HCT116 (cell line): ENCODE results near the gene MYL5. TPM values are rescaled to one million over a fixed set of nuclear protein-coding genes. Genes with fewer than 3 reads are reported as not detected.
"Not testable (repeated sequence)": the region's sequence is repeated elsewhere in the genome, so short reads cannot be mapped to it uniquely, and the experiment has no call there.

Source experiments
- ATAC-seq: fragments of 200-7000 bp; cut with Tn5 transposase; 2 replicates; pipeline ENCODE4 v1.9.1; 2020; ENCODE audit warnings: mild to moderate bottlenecking, moderate library complexity
- BruUV-seq: library from RNA; stranded (reverse); fragments of 400-500 nt; replicated peaks from 2 replicates; lab custom pipeline; 2021; lab: Mats Ljungman, UMichigan
- CTCF ChIA-PET: fragments of 300-600 bp; sonication (Branson Sonifier 250); formaldehyde crosslinking; loops from one replicate; lab custom pipeline; 2021; ENCODE audit warnings: antibody characterized with exemption; lab: Charles Lee
- POLR2A ChIA-PET: fragments of 300-600, 350-600 bp; sonication (Branson Sonifier 250); formaldehyde crosslinking; loops from one replicate; lab custom pipeline; 2021; ENCODE audit warnings: antibody characterized with exemption; lab: Charles Lee
- RAD21 ChIA-PET, 2 experiments: fragments of 300-600 bp; sonication (Branson Sonifier 250); formaldehyde crosslinking; loops; one replicate each; lab custom pipeline; 2023; ENCODE audit warnings: low total read pairs in 2 of 2; ENCODE audit not compliant: uncharacterized antibody in 2 of 2, unreplicated experiment in 2 of 2, low non-redundant PET in 1 of 2; lab: Charles Lee
- DNase-seq: peaks from one replicate; pipeline ENCODE4 v3.0.0-alpha.2; 2010; ENCODE audit warnings: low read depth, low spot score
- H2AFZ ChIP-seq: fragments of 200-600 bp; shearing (Covaris generic), sonication (generic); 2 replicates; pipeline ENCODE4 v1.6.1; 2017; ENCODE audit warnings: low read depth, mixed run types, mixed read lengths, antibody characterized with exemption, low read length; ENCODE audit not compliant: poor library complexity, severe bottlenecking
- H3K27ac ChIP-seq: 2 replicates; pipeline ENCODE4 v1.5.1; 2012; ENCODE audit warnings: low read depth, low read length
- H3K27me3 ChIP-seq: fragments of 200-600 bp; sonication (generic); 2 replicates; pipeline ENCODE4 v1.6.1; 2016; ENCODE audit warnings: mixed run types, low read length, mixed read lengths; ENCODE audit not compliant: insufficient read depth
- H3K36me3 ChIP-seq, 2 experiments: fragments of 200-500 bp in 1 of 2; fragments of 200-600 bp in 1 of 2; sonication (Bioruptor generic) in 1 of 2; sonication (generic) in 1 of 2; 2 replicates each; pipeline versions ENCODE4 v1.5.1 to v1.6.1; 2014 to 2016; ENCODE audit warnings: low read length in 2 of 2, inconsistent platforms in 1 of 2, mixed read lengths in 1 of 2, mixed run types in 1 of 2; ENCODE audit not compliant: insufficient read depth in 2 of 2, control insufficient read depth in 1 of 2
- H3K4me1 ChIP-seq, 2 experiments: fragments of 200-600 bp in 1 of 2; sonication (generic) in 1 of 2; 2 replicates each; pipeline versions ENCODE4 v1.5.1 to v1.6.1; 2012 to 2017; ENCODE audit warnings: low read length in 2 of 2, inconsistent platforms in 1 of 2, mild to moderate bottlenecking in 1 of 2, mixed read lengths in 1 of 2, mixed run types in 1 of 2, moderate library complexity in 1 of 2; ENCODE audit not compliant: insufficient read depth in 2 of 2, control insufficient read depth in 1 of 2
- H3K4me2 ChIP-seq: fragments of 200-600 bp; sonication (generic); 2 replicates; pipeline ENCODE4 v1.6.1; 2017; ENCODE audit warnings: mixed run types, low read length, mixed read lengths
- H3K4me3 ChIP-seq, 2 experiments: fragments of 200-600 bp in 1 of 2; sonication (generic) in 1 of 2; replicated peaks in 1 of 2; 2 replicates each; pipeline ENCODE4 v1.5.1; 2011 to 2016; ENCODE audit warnings: low read length in 2 of 2, control low read depth in 1 of 2, low read depth in 1 of 2, mild to moderate bottlenecking in 1 of 2, mixed read lengths in 1 of 2, mixed run types in 1 of 2
- H3K79me2 ChIP-seq: fragments of 200-600 bp; sonication (generic); 2 replicates; pipeline ENCODE4 v1.6.1; 2017; ENCODE audit warnings: mild to moderate bottlenecking, mixed run types, low read length, moderate library complexity, mixed read lengths; ENCODE audit not compliant: insufficient read depth
- H3K9ac ChIP-seq: fragments of 200-600 bp; sonication (generic); 2 replicates; pipeline ENCODE4 v1.6.1; 2016; ENCODE audit warnings: low read length, mixed read lengths
- H3K9me2 ChIP-seq: fragments of 200-600 bp; sonication (generic), shearing (Covaris generic); 2 replicates; pipeline ENCODE4 v1.6.1; 2017; ENCODE audit warnings: mixed run types, mild to moderate bottlenecking, moderate library complexity; ENCODE audit not compliant: insufficient read depth
- H3K9me3 ChIP-seq, 2 experiments: fragments of 200-500 bp in 1 of 2; fragments of 200-600 bp in 1 of 2; sonication (Bioruptor generic) in 1 of 2; sonication (generic) in 1 of 2; 2 replicates each; pipeline ENCODE4 v1.6.1; 2014 to 2017; ENCODE audit warnings: low read length in 2 of 2, mixed read lengths in 2 of 2, inconsistent platforms in 1 of 2, low read depth in 1 of 2, mild to moderate bottlenecking in 1 of 2, mixed run types in 1 of 2, moderate library complexity in 1 of 2; ENCODE audit not compliant: control insufficient read depth in 1 of 2, insufficient read depth in 1 of 2
- H4K20me1 ChIP-seq: fragments of 200-600 bp; sonication (generic), shearing (Covaris generic); 2 replicates; pipeline ENCODE4 v1.6.1; 2017; ENCODE audit warnings: mixed run types, mild to moderate bottlenecking, moderate library complexity; ENCODE audit not compliant: insufficient read depth
- intact Hi-C: fragments of 100-400 bp; cut with micrococcal nuclease; formaldehyde crosslinking; loops from 2 replicates; pipeline ENCODE4 v1.10.0; 2022
- total RNA-seq: library from RNA; stranded (reverse); gene quantifications from one replicate; pipeline ENCODE4 v1.2.1, GENCODE V29; 2021; ENCODE audit not compliant: unreplicated experiment

Gene MYL5
- total RNA-seq, 1 experiment from 2014 or later: 14.0 TPM

- H3K9ac ChIP-seq, RAD21 ChIA-PET, H2AFZ ChIP-seq, H3K9me2 ChIP-seq, H3K27ac ChIP-seq, H3K9me3 ChIP-seq, POLR2A ChIA-PET, H3K27me3 ChIP-seq, H3K4me3 ChIP-seq, ATAC-seq, H3K4me2 ChIP-seq, intact Hi-C loops, BruUV-seq, DNase-seq, H4K20me1 ChIP-seq, CTCF ChIA-PET: not testable (repeated sequence)
- peaks cover 14% of the 10 kb centered on the region for H3K79me2 ChIP-seq
- H3K36me3 ChIP-seq: peaks cover 10 to 23% of the 10 kb centered on the region in 2 experiments
- peaks cover 5 to 14% of the 10 kb centered on the region in 2 experiments; a peak in 3 of 4 replicates for H3K4me1 ChIP-seq
These were observed 6.1 kb upstream of the MYL5 start for GRCh38 chr4:668219-668618.

- DNase-seq, H2AFZ ChIP-seq, H3K9me2 ChIP-seq, POLR2A ChIA-PET, H3K9ac ChIP-seq, H3K27me3 ChIP-seq, ATAC-seq, H3K4me2 ChIP-seq, H3K9me3 ChIP-seq, RAD21 ChIA-PET, BruUV-seq, H3K4me3 ChIP-seq, H3K27ac ChIP-seq, CTCF ChIA-PET, H4K20me1 ChIP-seq: not testable (repeated sequence)
- H3K4me1 ChIP-seq: peaks cover 5 to 17% of the 10 kb centered on the region in 2 experiments; a peak in 3 of 4 replicates
- peaks cover 21% of the 10 kb centered on the region for H3K79me2 ChIP-seq
- peaks cover 10 to 24% of the 10 kb centered on the region in 2 experiments for H3K36me3 ChIP-seq
- intact Hi-C loops: loop anchor here (10.0 kb wide), 1 partner anchor 195 kb away; no protein-coding TSS in a partner anchor
These were observed 4.4 kb upstream of the MYL5 start for GRCh38 chr4:669806-670559.
